Measurements from ENCODE around the gene RAB8B.

RAB8B gene

GRCh38 chr15:63238171-63238570 lies 48.8 kb downstream of the RAB8B start:
- Mint-ChIP-seq H3K36me3 (ENCODE audit: low read depth) (peaks cover 27% of the 10 kb centered on the region), H3K27ac (no peak overlapping the region), H3K27me3 (ENCODE audit: low read depth) (no peaks in the 10 kb centered on the region), H3K4me1 (peaks cover 47% of the 10 kb centered on the region), H3K4me3 (no peak overlapping the region), H3K9me3 (peaks cover 8% of the 10 kb centered on the region)
- TF ChIP-seq, protein P1, sequence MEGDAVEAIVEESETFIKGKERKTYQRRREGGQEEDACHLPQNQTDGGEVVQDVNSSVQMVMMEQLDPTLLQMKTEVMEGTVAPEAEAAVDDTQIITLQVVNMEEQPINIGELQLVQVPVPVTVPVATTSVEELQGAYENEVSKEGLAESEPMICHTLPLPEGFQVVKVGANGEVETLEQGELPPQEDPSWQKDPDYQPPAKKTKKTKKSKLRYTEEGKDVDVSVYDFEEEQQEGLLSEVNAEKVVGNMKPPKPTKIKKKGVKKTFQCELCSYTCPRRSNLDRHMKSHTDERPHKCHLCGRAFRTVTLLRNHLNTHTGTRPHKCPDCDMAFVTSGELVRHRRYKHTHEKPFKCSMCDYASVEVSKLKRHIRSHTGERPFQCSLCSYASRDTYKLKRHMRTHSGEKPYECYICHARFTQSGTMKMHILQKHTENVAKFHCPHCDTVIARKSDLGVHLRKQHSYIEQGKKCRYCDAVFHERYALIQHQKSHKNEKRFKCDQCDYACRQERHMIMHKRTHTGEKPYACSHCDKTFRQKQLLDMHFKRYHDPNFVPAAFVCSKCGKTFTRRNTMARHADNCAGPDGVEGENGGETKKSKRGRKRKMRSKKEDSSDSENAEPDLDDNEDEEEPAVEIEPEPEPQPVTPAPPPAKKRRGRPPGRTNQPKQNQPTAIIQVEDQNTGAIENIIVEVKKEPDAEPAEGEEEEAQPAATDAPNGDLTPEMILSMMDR (IDR thresholded peaks at IDR 0.05; ENCODE audit: unreplicated experiment in 3 of 3) = no peak

- H3K9me3 Mint-ChIP-seq = peaks cover 10% of the 10 kb centered on the region
- no peaks in the 10 kb centered on the region for H3K27me3 Mint-ChIP-seq (ENCODE audit: low read depth)
- H3K4me1 Mint-ChIP-seq = peaks cover 43% of the 10 kb centered on the region
- no peak overlapping the region for H3K4me3 Mint-ChIP-seq
- H3K27ac Mint-ChIP-seq = no peak overlapping the region
- H3K36me3 Mint-ChIP-seq (ENCODE audit: low read depth) = peaks cover 34% of the 10 kb centered on the region
- TF ChIP-seq, protein P1 (IDR thresholded peaks at IDR 0.05; ENCODE audit: unreplicated experiment in 3 of 3) = no peak
Observed at GRCh38 chr15:63238796-63239195, 49.4 kb downstream of the RAB8B start.

GRCh38 chr15:63240109-63240508 lies 50.7 kb downstream of the RAB8B start:
- Mint-ChIP-seq H3K4me3 (no peak overlapping the region), H3K4me1 (peaks cover 42% of the 10 kb centered on the region), H3K27ac (peak overlapping the region in 1 of 3 experiments; percentile 3), H3K36me3 (ENCODE audit: low read depth) (peaks cover 47% of the 10 kb centered on the region), H3K27me3 (ENCODE audit: low read depth) (no peaks in the 10 kb centered on the region), H3K9me3 (peaks cover 10% of the 10 kb centered on the region)
- TF ChIP-seq, protein P1 (IDR thresholded peaks at IDR 0.05; ENCODE audit: unreplicated experiment in 3 of 3) = no peak

GRCh38 chr15:63241316-63241715 lies 51.9 kb downstream of the RAB8B start:
- H3K4me1 Mint-ChIP-seq = peaks cover 36% of the 10 kb centered on the region
- no peaks in the 10 kb centered on the region for H3K27me3 Mint-ChIP-seq (ENCODE audit: low read depth)
- no peak overlapping the region for H3K27ac Mint-ChIP-seq
- TF ChIP-seq, protein P1 (IDR thresholded peaks at IDR 0.05; ENCODE audit: unreplicated experiment in 3 of 3) = no peak
- peaks cover 56% of the 10 kb centered on the region for H3K36me3 Mint-ChIP-seq (ENCODE audit: low read depth)
- H3K9me3 Mint-ChIP-seq = peaks cover 10% of the 10 kb centered on the region
- H3K4me3 Mint-ChIP-seq = no peak overlapping the region

GRCh38 chr15:63243101-63243500 lies 53.7 kb downstream of the RAB8B start:
- Mint-ChIP-seq H3K4me3 (no peak overlapping the region), H3K27ac (no peak overlapping the region), H3K9me3 (peaks cover 7% of the 10 kb centered on the region), H3K4me1 (peaks cover 29% of the 10 kb centered on the region), H3K27me3 (ENCODE audit: low read depth) (no peaks in the 10 kb centered on the region), H3K36me3 (ENCODE audit: low read depth) (peaks cover 56% of the 10 kb centered on the region)
- TF ChIP-seq, protein P1 (IDR thresholded peaks at IDR 0.05; ENCODE audit: unreplicated experiment in 3 of 3) = no peak

- Mint-ChIP-seq H3K4me3 (no peak overlapping the region), H3K27me3 (ENCODE audit: low read depth) (no peaks in the 10 kb centered on the region), H3K36me3 (ENCODE audit: low read depth) (peaks cover 57% of the 10 kb centered on the region), H3K27ac (peak overlapping the region in 1 of 3 experiments; percentile 43), H3K4me1 (peaks cover 22% of the 10 kb centered on the region), H3K9me3 (peaks cover 4% of the 10 kb centered on the region)
- TF ChIP-seq, protein P1 (IDR thresholded peaks at IDR 0.05; ENCODE audit: unreplicated experiment in 3 of 3) = no peak
Observed at GRCh38 chr15:63243776-63244175, 54.4 kb downstream of the RAB8B start.

All from nephron (organoid).